HUES64 (cell line): ENCODE measurements around the gene CCDC196.
"Not testable (repeated sequence)": the region's sequence is repeated elsewhere in the genome, so short reads cannot be mapped to it uniquely, and the experiment has no call there.

Experiments
- H3K27ac ChIP-seq: 2 replicates; pipeline ENCODE4 v1.7.0; 2013; ENCODE audit warnings: low read depth, low read length, inconsistent platforms
- H3K27me3 ChIP-seq: 2 replicates; pipeline ENCODE4 v1.6.1; 2013; ENCODE audit warnings: mild to moderate bottlenecking, low read length; ENCODE audit not compliant: insufficient read depth
- H3K36me3 ChIP-seq: 2 replicates; pipeline ENCODE4 v1.6.1; 2013; ENCODE audit warnings: mild to moderate bottlenecking, low read length; ENCODE audit not compliant: insufficient read depth
- H3K4me1 ChIP-seq: 2 replicates; pipeline ENCODE4 v1.6.1; 2013; ENCODE audit warnings: mild to moderate bottlenecking, low read length, moderate library complexity; ENCODE audit not compliant: insufficient read depth
- H3K4me3 ChIP-seq: 2 replicates; pipeline ENCODE4 v1.5.1; 2013; ENCODE audit warnings: mild to moderate bottlenecking, low read length, moderate library complexity
- H3K9ac ChIP-seq: 2 replicates; pipeline ENCODE4 v1.6.1; 2013; ENCODE audit warnings: mild to moderate bottlenecking, low read depth, low read length
- H3K9me3 ChIP-seq: 2 replicates; pipeline ENCODE4 v1.6.1; 2013; ENCODE audit warnings: low read depth, low read length; ENCODE audit not compliant: insufficient read depth
- WGBS: fragments of 150-250, 120-280 bp; methylation state at CpG from one replicate; pipeline ENCODE4 v1.1.7; 2013; ENCODE audit warnings: missing lambda C conversion rate; 5-methylcytosine and 5-hydroxymethylcytosine counted together

CCDC196 gene

DNA sequence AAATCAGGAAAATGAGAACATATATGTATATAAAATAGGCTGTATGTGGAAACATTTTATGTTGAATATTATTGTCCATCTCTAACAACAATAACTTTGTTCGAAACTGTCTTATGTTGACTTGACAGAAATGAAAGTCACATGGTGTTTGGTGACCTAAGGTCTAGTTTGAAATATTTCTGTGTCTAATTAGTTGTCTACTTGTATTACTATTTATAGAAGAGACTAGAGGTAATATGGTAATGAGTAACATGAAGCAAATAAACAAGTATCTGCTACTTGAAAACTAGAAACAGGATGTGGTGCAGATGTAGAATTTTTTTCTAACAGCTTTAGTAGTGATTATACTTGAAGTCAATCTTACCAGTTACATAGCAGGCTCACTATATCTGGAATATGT is 25.7 kb downstream of the CCDC196 start:
- Histone ChIP-seq H3K9me3 (no peaks in the 10 kb centered on the region), H3K36me3 (no peaks in the 10 kb centered on the region), H3K27ac (no peak overlapping the region), H3K27me3 (peaks cover 29% of the 10 kb centered on the region), H3K9ac (no peak overlapping the region), H3K4me1 (peaks cover 7% of the 10 kb centered on the region), H3K4me3 (no peak overlapping the region)
- 80% methylated on average over 1 of the region's 1 CpG for WGBS

DNA sequence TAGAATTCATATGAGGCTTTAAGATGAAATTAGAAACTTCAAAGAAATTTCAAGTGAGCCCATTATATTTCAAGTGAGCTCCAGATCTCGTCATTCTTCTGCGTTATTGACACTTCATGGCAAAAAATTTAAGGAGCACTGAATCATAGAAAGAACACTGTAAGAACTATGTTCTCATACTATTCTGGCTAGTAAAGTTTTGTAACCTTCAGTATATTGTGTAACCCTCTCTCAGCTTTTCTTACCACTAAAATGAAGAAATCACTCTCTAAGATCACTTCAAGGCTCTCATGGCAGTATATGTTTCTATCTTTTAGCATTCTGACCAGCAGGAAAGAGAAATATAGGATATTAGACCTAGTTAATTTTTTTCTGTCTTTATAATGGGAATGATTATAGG is 28.0 kb downstream of the CCDC196 start:
- H3K4me3 ChIP-seq: no peak overlapping the region
- 96% methylated on average over 2 of the region's 2 CpGs for WGBS
- no peak overlapping the region for H3K27ac ChIP-seq
- H3K4me1 ChIP-seq: peaks cover 7% of the 10 kb centered on the region
- no peaks in the 10 kb centered on the region for H3K9me3 ChIP-seq
- peaks cover 25% of the 10 kb centered on the region for H3K27me3 ChIP-seq
- H3K36me3 ChIP-seq: no peaks in the 10 kb centered on the region
- no peak overlapping the region for H3K9ac ChIP-seq

DNA sequence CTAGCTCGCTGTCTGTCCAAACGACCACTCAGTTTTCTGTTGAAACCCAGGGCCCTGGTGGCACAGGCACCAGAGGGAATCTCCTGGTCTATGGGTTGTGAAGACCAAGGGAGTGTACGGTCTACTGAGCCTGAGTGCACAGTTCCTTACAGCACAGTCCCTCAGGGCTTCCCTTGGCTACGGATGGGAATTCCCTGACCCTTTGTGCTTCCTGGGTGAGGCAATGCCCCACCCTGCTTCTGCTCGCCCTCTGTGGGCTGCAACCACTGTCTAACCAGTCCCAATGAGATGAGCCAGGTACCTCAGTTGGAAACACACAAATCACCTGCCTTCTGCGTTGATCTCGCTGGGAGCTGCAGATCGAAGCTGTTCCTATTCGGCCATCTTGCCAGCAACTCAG is 44.4 kb downstream of the CCDC196 start:
- no peaks in the 10 kb centered on the region for H3K36me3 ChIP-seq
- no peaks in the 10 kb centered on the region for H3K27me3 ChIP-seq
- H3K4me1 ChIP-seq: no peaks in the 10 kb centered on the region
- no peak overlapping the region for H3K9ac ChIP-seq
- no peak overlapping the region for H3K4me3 ChIP-seq
- WGBS: 93% methylated on average over 9 of the region's 9 CpGs
- H3K9me3 ChIP-seq: no peaks in the 10 kb centered on the region
- H3K27ac ChIP-seq: no peak overlapping the region

DNA sequence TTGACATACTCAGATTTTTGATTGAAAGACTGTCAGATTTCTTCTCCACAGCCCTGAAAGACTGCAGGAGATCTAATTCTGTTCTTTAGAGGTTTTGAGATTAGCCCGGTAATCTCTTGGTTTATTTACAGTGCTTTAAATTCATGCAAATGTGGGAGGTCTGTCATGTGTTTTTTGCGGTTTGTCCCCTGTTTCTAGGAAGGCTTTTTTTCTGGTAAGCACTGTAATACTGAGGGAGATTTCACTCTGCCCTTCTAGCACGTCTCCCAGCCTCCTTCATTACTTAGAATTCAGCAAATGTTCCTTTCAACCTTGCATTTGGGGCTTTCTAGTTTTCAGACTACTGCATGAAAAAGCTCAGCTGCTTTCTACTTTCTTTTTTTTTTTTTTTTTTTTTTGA is 52.9 kb downstream of the CCDC196 start:
- Histone ChIP-seq H3K4me1 (peaks cover 8% of the 10 kb centered on the region), H3K4me3 (no peak overlapping the region), H3K36me3 (no peaks in the 10 kb centered on the region), H3K27me3 (no peaks in the 10 kb centered on the region), H3K9ac (no peak overlapping the region), H3K27ac (no peak overlapping the region), H3K9me3 (peaks cover 4% of the 10 kb centered on the region; the same call in 1 of the 2 replicates)
- WGBS: 68% methylated on average over 3 of the region's 3 CpGs

DNA sequence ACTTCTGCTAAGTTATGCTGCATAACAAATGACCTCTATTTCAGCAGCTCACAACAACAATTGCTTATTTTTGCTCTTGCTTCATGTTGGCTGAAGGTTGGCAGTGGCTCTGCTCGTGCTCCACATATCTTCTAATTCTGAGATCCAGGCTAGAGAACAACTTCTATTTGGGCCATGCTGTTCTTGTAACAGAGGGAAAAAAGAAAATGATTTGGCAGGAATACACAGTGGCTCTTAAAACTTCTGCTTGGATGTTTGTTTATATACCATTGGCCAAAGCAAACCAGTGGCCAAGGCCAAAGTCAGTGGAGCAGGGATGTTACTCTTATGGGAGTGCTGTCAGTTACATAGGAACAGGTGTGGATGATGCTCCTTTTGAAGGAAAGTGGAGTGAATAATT is 53.9 kb downstream of the CCDC196 start:
- Histone ChIP-seq H3K9me3 (peaks cover 4% of the 10 kb centered on the region; the same call in 1 of the 2 replicates), H3K9ac (no peak overlapping the region), H3K27me3 (no peaks in the 10 kb centered on the region), H3K27ac (no peak overlapping the region), H3K4me3 (no peak overlapping the region), H3K4me1 (peaks cover 8% of the 10 kb centered on the region), H3K36me3 (no peaks in the 10 kb centered on the region)
- WGBS: 100% methylated on average over 1 of the region's 1 CpG

DNA sequence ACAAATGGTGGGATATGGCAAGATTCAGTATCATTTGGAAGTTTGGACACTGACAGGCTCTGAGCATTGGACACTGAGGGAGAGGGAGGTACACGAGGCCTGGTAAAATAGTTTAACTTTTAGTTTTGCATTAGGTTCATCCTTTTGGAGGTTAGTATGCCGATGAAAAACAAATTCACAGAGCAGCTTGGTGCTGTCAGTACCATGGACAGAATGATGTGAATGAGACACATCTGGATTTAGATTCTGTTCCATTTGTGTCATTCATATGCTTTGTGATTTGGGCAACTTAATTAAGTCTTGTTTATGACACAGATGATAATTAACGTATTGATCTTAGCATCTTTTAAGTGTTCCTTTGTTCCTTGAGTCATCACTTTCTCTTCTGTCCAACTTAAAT is 55.5 kb downstream of the CCDC196 start:
- no peaks in the 10 kb centered on the region for H3K36me3 ChIP-seq
- H3K4me1 ChIP-seq: peaks cover 8% of the 10 kb centered on the region
- no peak overlapping the region for H3K9ac ChIP-seq
- H3K27ac ChIP-seq: no peak overlapping the region
- H3K27me3 ChIP-seq: no peaks in the 10 kb centered on the region
- peaks cover 4% of the 10 kb centered on the region; the same call in 1 of the 2 replicates for H3K9me3 ChIP-seq
- WGBS: 96% methylated on average over 3 of the region's 3 CpGs
- H3K4me3 ChIP-seq: no peak overlapping the region

DNA sequence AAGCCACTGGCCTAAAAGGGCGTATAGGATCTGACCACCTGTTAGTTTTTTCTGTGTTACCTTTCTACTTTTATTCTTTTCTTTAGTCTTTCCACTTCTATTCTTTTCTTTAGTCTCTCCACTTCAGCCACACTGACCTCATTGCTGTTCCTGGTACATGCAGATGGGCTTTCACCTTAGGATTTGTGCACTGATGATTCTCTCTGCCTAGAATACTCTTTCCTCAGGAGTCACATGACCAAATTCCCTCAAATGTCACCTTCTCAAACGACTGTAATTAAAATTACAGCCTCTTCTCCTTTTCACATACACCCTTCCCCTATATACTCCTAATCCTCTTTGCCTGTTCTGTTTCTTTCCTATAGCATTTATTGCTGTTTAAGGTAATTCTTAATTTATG is 57.8 kb downstream of the CCDC196 start:
- H3K4me3 ChIP-seq: no peak overlapping the region
- no peaks in the 10 kb centered on the region for H3K27me3 ChIP-seq
- no peaks in the 10 kb centered on the region for H3K36me3 ChIP-seq
- 0 out of 2 replicates have a peak, but pooled peaks cover 2% of the 10 kb centered on the region for H3K4me1 ChIP-seq
- H3K27ac ChIP-seq: no peak overlapping the region
- peaks cover 4% of the 10 kb centered on the region; the same call in 1 of the 2 replicates for H3K9me3 ChIP-seq
- WGBS: 91% methylated on average over 2 of the region's 2 CpGs
- no peak overlapping the region for H3K9ac ChIP-seq

DNA sequence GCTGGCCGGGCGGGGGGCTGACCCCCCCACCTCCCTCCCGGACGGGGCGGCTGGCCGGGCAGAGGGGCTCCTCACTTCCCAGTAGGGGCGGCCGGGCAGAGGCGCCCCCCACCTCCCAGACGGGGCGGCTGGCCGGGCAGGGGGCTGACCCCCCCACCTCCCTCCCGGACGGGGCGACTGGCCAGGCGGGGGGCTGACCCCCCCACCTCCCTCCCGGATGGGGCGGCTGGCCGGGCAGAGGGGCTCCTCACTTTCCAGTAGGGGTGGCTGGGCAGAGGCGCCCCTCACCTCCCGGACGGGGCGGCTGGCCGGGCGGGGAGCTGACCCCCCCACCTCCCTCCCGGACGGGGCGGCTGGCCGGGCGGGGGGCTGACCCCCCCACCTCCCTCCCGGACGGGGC is 59.0 kb downstream of the CCDC196 start:
- not testable (repeated sequence) for H3K36me3 ChIP-seq

DNA sequence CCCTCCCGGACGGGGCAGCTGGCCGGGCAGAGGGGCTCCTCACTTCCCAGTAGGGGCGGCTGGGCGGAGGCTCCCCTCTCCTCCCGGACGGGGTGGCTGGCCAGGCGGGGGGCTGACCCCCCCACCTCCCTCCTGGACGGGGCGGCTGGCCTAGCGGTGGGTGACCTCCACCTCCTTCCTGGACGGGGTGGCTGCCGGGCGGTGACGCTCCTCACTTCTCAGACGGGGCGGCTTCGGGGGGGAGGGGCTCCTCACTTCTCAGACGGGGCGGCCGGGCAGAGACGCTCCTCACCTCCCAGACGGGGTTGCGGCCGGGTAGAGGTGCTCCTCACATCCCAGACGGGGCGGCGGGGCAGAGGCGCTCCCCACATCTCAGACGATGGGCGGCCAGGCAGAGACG is 59.6 kb downstream of the CCDC196 start:
- H3K27me3 ChIP-seq, H3K27ac ChIP-seq, H3K9me3 ChIP-seq, H3K4me3 ChIP-seq, H3K9ac ChIP-seq, H3K36me3 ChIP-seq, H3K4me1 ChIP-seq: not testable (repeated sequence)
- 96% methylated on average over 27 of the region's 32 CpGs for WGBS

More for the DNA sequence above, 59.0 kb downstream of the CCDC196 start:
- H3K4me3 ChIP-seq, H3K4me1 ChIP-seq, H3K9ac ChIP-seq, H3K27ac ChIP-seq, H3K27me3 ChIP-seq, H3K9me3 ChIP-seq: not testable (repeated sequence)
- WGBS: 100% methylated on average over 2 of the region's 32 CpGs
